HG03108 (cell line): ENCODE data around the gene C6orf120.
A peak's percentile ranks its signal among the peaks of the same experiment; 100 is the strongest.

Experiments used
- ATAC-seq: cut with Tn5 transposase; IDR thresholded peaks from one replicate; pipeline ENCODE4 v1.9.1; 2021; ENCODE audit warnings: moderate library complexity; ENCODE audit not compliant: unreplicated experiment

Gene C6orf120

GRCh38 chr6:169701954-169702839, at the start of gene C6orf120, which contains the start of gene WDR27:
Gene C6orf120, plus strand, starts transcription at chr6:169702126. Its CDS starts 334 bp downstream, at chr6:169702460.
Gene WDR27, minus strand, starts transcription at chr6:169702029. Its CDS starts 13,024 bp downstream, at chr6:169689005.
- ATAC-seq = peak; percentile 95

GRCh38 chr6:169652896-169653295, 49.0 kb upstream of the C6orf120 start:
- ATAC-seq = no peak

- no peak for ATAC-seq
Observed at GRCh38 chr6:169653691-169654090, 48.2 kb upstream of the C6orf120 start.

GRCh38 chr6:169654598-169655391, 47.1 kb upstream of the C6orf120 start:
- peak; percentile 90 for ATAC-seq

GRCh38 chr6:169656546-169657283, 45.2 kb upstream of the C6orf120 start:
- no peak for ATAC-seq

GRCh38 chr6:169657284-169657610, 44.7 kb upstream of the C6orf120 start:
- ATAC-seq = no peak

GRCh38 chr6:169659820-169660610, 41.9 kb upstream of the C6orf120 start:
- no peak for ATAC-seq

- ATAC-seq = no peak
Observed at GRCh38 chr6:169660751-169661390, 41.1 kb upstream of the C6orf120 start.

GRCh38 chr6:169661391-169661756, 40.6 kb upstream of the C6orf120 start:
- ATAC-seq = no peak

- no peak for ATAC-seq
Observed at GRCh38 chr6:169663468-169663867, 38.5 kb upstream of the C6orf120 start.

- ATAC-seq = no peak
Observed at GRCh38 chr6:169664227-169664626, 37.7 kb upstream of the C6orf120 start.

- ATAC-seq = no peak
Observed at GRCh38 chr6:169665289-169665688, 36.6 kb upstream of the C6orf120 start.

GRCh38 chr6:169666441-169666840, 35.5 kb upstream of the C6orf120 start:
- ATAC-seq = no peak

- ATAC-seq = no peak
Observed at GRCh38 chr6:169667716-169668115, 34.2 kb upstream of the C6orf120 start.

- ATAC-seq = no peak
Observed at GRCh38 chr6:169668203-169668847, 33.6 kb upstream of the C6orf120 start.

- ATAC-seq = no peak
Observed at GRCh38 chr6:169669147-169669546, 32.8 kb upstream of the C6orf120 start.

GRCh38 chr6:169669889-169670288, 32.0 kb upstream of the C6orf120 start:
- no peak for ATAC-seq

GRCh38 chr6:169671563-169671962, 30.4 kb upstream of the C6orf120 start:
- ATAC-seq = no peak

- ATAC-seq = no peak
Observed at GRCh38 chr6:169675011-169675410, 26.9 kb upstream of the C6orf120 start.
